ENCODE data around the gene MYLK4. TPM values are rescaled to one million over a fixed set of nuclear protein-coding genes. Genes with fewer than 3 reads are reported as not detected.

The MYLK4 gene
- total RNA-seq, 2 experiments from 2014 or later = 0.15 to 0.25 TPM

DNA sequence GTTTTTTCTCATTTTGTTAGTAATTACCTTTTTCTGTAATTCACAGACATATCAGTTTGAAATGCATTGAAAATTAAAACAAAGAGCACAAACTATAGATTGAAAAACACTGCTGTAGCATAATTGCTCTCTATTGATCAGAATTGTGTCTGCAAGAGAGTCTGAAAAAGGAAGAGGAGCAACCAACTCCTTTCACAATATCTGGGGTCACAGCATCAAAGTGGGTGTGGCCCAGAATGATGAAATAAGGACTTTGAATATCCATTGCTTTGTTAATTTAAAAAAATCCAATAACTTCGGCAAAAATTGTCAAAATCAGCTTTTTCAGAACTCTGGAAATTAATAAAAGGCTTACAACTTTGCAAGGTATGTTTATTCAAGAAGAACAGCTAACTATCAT, 99.2 kb downstream of the MYLK4 start:
- CTCF ChIA-PET = no interaction called here

DNA sequence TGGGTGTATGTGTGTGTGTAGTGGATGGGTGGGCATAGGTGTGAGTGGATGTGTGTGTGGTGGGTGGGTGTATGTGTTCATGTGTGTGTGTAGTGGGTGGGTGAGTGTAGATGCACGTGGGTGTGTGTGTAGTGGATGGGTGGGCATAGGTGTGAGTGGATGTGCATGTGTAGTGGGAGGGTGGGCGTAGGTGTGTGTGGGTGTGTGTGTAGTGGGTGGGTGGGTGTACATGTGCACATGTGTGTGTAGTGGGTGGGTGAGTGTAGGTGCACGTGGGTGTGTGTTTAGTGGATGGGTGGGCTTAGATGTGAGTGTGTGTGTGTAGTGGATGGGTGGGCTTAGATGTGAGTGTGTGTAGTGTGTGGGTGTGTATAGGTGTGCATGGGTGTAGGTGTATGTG, 104.4 kb downstream of the MYLK4 start:
- POLR2A ChIA-PET = no interaction called here

More for the DNA sequence above, 99.2 kb downstream of the MYLK4 start:
- POLR2A ChIA-PET = no interaction called here

DNA sequence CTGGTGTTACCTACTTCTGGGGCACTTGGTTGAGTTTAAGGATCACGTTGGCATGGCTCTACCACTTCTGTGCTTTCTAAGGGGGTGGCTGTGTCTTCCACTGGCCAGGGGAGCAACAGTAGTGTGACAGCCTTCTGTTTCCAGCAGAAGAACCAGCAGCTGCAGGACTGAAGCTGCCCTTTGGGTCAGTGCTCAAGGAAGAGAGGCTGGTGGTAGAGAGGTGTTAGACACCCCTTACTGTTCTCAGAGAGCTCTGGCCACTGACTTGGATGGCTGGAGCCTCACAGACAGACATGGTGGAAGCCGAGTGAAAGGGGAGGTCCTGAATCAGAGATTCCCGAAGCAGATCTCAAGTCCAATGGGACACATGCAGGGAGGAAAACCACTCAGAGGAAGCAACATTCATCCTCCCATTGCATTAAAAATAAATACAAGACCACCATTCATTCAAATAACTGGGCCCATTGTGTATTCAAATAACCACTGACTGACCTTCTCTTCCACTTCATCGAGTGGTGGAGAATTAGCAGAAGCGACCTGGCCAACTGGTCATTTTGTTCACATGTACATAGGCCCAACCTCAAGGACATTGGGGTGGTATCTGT, 106.7 kb downstream of the MYLK4 start:
- ChIA-PET CTCF (no interaction called here), POLR2A (no interaction called here)

More for the DNA sequence above, 104.4 kb downstream of the MYLK4 start:
- CTCF ChIA-PET = no interaction called here

DNA sequence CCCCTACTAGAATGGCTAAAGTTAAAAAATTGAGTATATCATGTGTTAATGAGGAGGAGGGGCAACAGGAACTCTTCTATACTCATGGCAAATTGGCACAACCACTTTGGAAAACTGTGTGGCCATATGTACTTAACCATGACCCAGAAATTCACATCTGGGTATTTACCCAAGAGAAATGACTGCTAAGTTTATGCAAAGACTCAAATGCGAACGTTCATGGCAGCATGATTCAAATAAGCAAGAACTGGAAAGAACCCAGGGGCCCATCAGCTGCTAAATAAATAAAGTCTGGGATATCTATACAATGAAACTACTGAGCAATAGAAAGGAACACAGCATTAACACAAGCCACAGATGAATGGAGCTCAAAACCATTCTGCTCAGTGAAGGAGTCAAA, 107.6 kb downstream of the MYLK4 start:
- ChIA-PET POLR2A (no interaction called here), CTCF (interaction anchor here (1.1 kb wide), 1 partner anchor 9 kb away, joined by 3 read pairs; no protein-coding TSS in a partner anchor)

DNA sequence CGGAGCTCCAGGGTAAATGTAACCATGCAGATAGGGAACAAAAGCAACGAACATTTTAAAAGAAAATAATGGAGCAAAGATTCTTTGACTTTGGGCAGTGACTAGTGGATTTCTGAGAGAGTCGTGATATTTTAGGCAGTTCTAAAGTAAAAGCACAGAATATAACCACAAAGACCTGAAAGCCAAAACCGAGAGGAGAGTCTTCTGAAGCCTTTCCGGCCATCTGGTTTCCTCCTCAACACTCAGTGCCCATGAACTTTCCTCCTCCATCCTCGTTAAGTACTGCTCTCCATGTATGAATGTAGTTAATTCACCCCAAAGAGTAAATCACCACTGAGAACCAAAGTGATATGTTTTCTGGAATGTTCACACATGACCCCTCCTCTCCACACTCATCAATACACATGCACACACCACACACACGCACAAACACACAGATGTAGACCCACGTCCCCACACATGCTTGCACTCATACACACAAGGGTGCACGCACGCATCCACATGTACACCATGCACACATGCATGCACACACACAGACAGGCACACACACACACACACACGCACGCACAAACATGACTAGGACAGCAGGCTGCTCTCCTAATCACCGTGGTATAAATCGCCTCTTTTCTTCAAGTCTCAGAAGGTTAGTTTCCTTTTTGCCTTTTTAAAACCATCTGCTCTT, 109.5 kb downstream of the MYLK4 start:
- ChIA-PET CTCF (no interaction called here), POLR2A (no interaction called here)

DNA sequence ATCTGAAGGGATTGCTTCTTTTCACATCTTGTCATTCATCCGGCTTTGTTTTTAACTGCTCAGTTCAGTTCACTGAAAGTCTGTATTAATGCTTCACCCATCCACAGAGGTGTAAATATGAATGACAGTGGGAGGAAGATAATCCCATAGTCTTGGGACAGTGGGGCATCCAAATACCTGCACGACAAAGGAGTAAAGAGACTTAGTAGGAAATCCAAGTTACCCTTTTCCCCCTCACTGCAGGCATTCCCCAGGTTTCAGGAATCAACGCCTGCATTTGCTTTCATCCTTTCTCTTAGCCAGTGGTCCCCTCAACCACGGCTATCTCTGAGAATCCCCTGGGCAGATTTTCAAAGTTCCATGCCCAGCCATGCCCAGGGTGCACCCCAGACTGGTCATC, 110.2 kb downstream of the MYLK4 start:
- POLR2A ChIA-PET = no interaction called here
- CTCF ChIA-PET = no interaction called here

DNA sequence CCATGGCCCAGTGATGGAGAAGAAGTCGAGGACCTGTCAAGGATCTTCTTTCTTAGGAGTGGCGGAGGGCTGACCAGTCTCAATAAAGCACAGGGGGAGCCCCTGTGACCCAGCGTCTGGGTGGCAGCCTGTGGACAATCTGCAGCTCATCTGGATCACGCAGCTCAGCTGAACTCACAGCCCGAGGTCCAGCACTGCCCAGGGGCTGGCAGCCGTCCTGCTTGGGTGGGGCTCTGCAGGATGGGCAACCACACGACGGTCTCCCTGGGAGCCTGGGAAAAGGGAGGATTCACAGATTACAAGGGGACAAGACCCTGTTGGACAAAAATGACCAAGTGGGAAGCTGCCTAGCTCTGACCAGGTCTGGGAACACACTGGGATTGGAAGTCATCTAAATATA, 110.8 kb downstream of the MYLK4 start:
- ChIA-PET POLR2A (no interaction called here), CTCF (no interaction called here)

DNA sequence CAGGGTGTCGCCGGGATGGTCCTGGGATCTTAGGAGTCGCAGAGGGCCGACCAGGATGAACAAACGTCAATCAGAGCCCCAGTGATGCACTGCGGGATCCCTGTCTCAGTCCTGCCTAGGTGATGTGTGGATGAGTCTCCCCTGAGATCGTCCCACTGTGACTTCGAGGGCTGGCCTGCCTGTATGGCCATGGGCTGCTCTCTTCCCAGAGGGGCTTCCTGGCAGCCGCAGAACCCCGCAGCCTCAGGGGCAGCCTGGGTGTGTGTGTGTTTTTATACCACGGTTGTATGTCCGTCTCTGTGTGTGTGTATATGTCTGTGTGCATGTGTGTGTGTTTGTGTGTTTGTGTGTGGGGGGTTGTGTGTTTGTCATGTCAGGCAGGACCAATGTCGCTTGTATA, 111.6 kb downstream of the MYLK4 start:
- CTCF ChIA-PET = no interaction called here

DNA sequence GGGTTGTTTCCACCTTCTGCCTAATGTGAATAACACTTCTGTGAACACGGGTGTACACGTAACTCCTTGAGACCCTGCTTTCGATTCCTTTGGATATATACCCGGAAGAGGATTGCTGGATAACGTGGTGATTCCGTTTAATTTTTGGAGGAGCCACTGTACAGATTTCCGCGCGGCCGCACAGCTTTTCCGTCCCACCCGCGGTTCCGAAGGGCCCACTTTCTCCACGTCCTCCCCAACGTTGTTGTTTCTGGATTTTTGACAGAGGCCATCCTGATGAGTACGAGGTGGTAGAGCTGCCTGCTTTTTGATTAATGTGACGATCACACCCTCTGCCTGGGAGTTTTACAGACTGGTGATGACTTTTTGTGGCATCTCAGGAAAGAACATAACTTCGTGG, 114.0 kb downstream of the MYLK4 start:
- ChIA-PET CTCF (no interaction called here), POLR2A (no interaction called here)

More for the DNA sequence above, 111.6 kb downstream of the MYLK4 start:
- POLR2A ChIA-PET = no interaction called here

DNA sequence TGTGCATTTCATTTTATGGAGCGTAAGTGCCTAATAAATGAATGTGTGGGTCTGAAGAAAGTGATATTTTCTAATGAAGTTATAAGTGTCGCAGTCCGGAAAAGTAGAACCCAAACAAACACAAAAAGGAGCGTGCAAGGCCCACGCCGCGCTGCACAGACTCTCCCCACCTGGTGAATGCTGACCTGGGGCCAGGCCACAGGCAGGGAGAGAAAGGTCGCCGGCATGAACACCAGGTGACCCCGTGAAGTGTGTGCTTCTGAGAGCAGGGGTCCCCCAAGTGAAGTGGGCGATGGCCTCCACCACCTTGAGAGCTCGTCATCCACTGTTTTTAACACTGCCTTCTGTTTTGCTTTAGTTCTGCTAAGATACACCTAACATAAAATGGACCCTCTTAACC, 114.8 kb downstream of the MYLK4 start:
- POLR2A ChIA-PET = no interaction called here

DNA sequence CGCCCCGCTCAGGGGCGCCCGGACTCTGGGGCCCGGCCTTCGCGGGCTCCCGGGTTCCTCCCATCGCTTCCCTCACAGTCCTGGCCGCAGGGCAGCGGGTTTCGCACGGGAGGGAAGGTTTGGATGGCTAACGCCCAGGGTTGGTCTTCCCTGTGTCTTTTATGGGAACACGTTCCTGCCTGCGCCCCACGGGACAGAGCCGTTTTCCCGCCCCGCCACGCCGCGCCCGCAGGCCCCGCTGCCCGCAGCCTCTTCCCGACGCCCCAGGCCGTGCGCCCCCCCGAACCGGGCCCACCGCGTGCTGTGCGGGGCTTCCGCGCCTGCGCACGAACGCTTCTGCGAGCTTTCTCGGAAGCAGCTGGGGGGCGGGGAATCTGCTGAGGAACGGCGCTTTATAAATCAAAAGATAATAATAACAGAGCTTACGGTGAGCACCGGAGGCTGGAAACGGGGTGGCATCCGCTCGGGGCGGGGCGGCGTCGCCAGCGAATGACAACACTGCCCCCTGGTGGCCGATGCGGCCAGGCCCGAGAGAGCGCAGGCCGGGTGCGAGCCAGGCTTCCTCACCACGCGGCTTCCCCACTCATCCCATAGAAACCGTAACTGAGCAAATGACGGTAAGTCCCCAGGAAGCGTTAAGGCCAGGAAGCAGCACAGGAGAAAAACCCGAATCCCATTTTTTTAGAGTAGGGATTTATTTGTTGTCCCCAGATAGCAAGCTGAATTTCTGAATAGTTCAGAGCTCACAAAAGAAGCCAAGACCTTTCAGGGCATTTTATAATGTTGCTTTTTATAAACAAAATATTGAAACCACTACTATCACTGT, 116.4 kb downstream of the MYLK4 start:
- POLR2A ChIA-PET = no interaction called here

More for the DNA sequence above, 114.8 kb downstream of the MYLK4 start:
- CTCF ChIA-PET = no interaction called here

DNA sequence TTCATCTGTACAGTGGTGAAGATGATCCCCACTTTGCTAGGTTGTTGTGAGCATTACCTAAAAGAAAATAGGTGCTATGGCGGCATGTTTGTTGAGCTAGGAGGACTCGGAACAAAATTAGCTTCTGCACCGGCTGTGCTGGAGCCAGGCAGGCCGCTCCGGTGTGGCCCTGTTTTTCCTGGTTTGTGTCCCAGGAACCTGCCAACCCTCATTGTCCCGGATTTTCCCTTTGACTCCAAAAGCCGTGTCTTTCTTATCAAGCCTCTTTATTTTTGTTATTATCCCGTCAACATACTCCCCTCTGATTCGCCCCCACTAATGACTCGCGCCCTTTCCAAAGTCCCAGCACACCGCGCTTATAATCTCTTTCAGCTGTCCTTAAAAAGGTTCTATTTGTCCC, 117.0 kb downstream of the MYLK4 start:
- ChIA-PET POLR2A (no interaction called here), CTCF (interaction anchor here (0.6 to 2.8 kb wide), 20 partner anchors 8 to 1037 kb away, joined by 3 to 21 read pairs (median 3); partner anchors contain the start of gene MYLK4)

More for the DNA sequence above, 116.4 kb downstream of the MYLK4 start:
- CTCF ChIA-PET = interaction anchor here (0.6 to 2.8 kb wide), 26 partner anchors 9 to 1038 kb away, joined by 3 to 21 read pairs (median 3); partner anchors contain the start of gene MYLK4

DNA sequence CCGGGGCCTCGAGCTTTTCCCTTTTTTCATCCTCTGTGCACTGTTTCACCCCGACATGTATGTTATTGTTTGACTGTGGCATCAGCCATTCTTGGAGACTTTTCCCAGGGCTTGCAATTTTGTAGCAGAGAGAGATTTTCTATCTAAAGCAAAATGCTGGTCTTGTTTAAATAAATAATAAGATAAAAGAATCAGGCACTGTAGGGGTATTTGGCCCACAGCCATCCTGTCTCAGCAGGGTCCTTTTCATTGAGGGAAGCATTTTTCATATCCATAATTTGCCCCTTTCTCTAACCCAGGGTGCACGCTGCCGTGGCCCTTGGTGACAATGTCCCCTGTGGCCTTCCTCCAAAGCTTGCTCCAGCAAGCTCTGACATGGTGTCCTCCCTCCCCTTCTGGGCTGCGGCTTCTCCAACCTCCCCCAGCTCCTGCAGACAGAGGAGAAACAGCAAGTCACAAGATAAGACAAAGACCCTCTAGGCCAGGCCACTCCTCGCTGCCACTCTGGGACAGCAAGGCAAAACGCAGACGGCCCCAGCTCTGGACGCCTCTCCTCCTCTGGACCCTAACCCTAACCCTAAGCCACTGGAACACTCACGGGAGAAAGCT, 117.6 kb downstream of the MYLK4 start:
- POLR2A ChIA-PET = no interaction called here
- CTCF ChIA-PET = interaction anchor here (0.5 to 2.8 kb wide), 3 partner anchors 127 to 1037 kb away, joined by 3 to 21 read pairs (median 5); no protein-coding TSS in a partner anchor

DNA sequence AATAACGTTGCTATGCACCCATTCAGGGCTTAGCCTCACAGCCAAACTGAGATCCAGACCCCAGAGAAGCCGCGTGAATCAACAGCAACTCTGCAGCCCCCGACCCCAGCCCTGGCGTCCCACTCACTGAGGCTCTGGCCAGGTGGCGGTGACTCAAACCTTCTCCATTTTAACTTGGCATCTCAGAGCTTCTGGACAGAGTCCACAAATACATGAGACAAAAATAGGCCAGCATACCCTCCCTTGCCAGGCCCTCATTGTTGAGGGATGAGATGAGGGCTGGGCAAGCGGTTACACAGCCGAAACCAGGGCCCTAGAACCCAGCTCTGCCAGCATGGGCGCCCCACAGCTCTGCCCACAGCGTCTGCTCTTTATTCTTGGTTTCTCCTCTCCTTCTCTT, 118.4 kb downstream of the MYLK4 start:
- CTCF ChIA-PET = interaction anchor here (0.5 to 2.8 kb wide), 2 partner anchors 573 to 1036 kb away, joined by 3 to 21 read pairs; no protein-coding TSS in a partner anchor
- POLR2A ChIA-PET = no interaction called here

DNA sequence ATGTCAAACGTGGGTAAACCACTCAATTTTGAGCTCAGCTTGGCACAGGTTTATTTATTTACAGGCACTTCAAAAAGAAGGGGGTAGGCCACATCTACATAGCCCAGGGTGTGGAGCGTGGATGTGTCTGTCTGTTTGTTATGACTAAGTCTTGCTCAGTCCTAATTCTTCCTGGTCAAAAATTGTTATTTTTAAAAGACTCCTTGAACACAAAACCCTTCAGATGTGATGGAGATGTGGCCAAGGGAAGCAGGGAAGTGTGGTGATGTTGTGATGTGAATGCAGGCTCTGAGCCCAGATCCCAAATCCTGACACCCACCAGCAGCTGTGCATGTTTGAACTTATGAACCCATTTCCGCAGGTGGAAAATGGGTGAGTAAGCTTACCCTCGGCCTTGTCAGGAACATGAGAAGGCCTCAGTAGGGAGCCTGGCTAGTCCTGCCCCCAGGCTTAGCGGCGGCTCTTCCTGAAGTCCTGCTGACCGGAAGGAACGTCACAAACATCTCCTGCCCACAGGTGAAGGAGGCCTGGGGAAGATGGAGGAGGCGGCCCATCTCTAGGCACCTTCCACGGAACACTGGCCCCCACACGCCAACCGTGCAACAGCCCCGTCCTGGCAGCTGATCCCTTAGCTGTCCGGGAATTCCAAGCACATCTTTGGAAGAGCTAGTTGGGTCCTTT, 119.7 kb downstream of the MYLK4 start:
- CTCF ChIA-PET = interaction anchor here (0.8 kb wide), 1 partner anchor 1035 kb away, joined by 3 read pairs; no protein-coding TSS in a partner anchor
- POLR2A ChIA-PET = no interaction called here

DNA sequence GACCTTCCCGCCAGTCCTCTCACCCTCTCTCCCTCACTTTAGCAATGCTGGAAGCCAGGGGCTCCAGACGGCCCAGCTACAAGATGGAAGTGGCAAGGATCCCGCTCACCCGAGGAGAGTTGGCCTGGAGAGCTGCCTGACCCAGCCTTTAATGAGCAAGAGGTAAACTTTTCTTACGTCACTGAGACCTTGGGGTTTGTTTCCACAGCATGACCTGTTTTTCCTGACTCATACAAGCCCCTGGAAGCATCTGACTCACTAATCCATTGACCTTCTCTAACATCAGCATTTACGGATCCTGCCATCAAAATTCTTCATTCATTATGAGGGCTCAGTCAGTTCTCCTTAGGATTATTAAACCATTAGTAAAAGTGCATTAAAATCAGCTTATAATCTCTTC, 120.4 kb downstream of the MYLK4 start:
- ChIA-PET CTCF (no interaction called here), POLR2A (no interaction called here)

DNA sequence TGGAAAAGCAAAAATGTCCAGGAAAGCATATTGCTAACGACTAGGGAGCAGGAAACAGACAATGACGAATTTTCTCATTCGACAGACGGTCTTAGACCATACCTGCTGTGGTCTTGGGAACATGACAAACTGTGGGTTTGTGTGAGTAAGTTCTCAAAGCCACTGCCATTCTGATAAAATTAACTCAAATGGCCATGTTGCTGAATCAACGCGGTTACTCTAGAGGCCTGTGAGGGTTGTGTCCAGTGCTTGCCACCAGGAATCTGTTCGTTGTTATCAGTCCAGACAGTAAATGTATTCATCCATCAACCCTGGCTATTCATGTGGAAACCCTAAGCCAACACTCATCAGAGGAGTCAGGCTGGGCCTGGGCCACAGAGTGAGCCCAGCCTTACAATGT, 124.3 kb downstream of the MYLK4 start:
- POLR2A ChIA-PET = no interaction called here
- CTCF ChIA-PET = no interaction called here

DNA sequence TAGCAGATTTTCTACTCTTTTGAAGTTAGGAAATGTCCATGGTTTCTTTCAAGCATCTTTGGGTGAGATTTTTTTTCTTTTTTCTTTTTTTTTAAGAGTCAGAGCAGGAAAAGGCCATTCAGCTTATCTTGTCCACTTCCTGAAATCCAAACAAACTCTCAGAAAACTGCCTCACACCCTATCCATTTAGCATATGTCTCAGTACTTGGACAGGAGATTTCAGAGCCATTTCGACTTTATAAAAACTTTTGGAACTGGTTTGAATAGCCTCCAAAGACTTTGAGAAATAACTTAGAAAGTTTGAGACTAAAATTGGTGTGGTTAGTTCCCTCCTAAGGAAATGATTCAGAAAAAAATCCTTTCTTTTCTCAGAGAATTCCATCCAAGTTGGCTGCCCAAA, 125.1 kb downstream of the MYLK4 start:
- POLR2A ChIA-PET = no interaction called here
- CTCF ChIA-PET = interaction anchor here (0.8 kb wide), 1 partner anchor 9 kb away, joined by 4 read pairs; no protein-coding TSS in a partner anchor

DNA sequence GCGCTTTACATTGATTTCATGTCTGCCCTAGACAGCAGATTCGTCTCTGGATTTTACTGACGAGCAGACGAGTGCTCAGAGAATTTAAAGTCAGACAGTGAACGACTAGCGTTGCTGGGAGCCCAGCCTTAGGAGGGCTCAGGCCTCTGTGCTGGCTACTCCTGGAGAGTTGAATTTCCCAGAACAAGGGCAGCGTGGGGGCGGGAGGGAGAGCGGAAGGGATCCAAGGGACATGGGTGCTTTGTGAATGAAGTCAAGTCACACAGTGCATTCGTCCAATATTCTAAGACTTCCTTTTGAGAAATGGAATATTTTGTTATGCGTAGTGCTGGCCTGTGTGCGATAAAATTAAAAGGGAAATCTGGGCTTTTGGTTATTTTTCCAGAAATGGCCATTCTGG, 126.5 kb downstream of the MYLK4 start:
- ChIA-PET POLR2A (no interaction called here), CTCF (no interaction called here)

DNA sequence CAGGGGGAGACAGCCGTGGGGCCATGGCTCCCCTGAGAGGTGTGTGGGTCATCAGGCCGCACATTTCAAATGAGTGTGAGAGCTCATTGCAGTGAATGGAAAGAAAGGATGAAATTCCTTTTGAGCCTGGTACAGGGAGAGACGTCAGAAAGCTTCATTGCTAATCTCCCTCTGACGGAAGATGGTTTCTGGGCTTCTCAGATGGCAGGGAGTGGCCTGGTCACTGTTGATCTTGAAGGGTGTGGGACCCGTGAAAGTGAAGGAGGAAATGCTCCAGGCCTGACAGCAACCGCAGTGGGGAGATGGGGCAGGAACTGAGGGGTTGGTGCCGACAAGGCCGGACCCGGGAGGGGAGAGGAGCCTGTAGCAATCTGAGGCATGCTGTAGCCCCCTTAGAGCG, 127.4 kb downstream of the MYLK4 start:
- CTCF ChIA-PET = no interaction called here

More for the DNA sequence above, 127.4 kb downstream of the MYLK4 start:
- POLR2A ChIA-PET = no interaction called here
